GM12878 (cell line): ENCODE results near the gene APLN. TPM values are rescaled to one million over a fixed set of nuclear protein-coding genes. Genes with fewer than 3 reads are reported as not detected.

ENCODE experiments used
- ATAC-seq: fragments of 200-7000 bp; cut with Tn5 transposase; 3 replicates; pipeline ENCODE4 v1.9.1; 2020; ENCODE audit warnings: mild to moderate bottlenecking, moderate library complexity
- BruUV-seq: library from RNA; stranded (reverse); fragments of 400-500 nt; replicated peaks from 2 replicates; lab custom pipeline; 2021; lab: Mats Ljungman, UMichigan
- CTCF ChIA-PET: fragments of 300-600 bp; sonication (Branson Sonifier 250); formaldehyde crosslinking; extraction: SDS; loops from one replicate; lab custom pipeline; 2021; ENCODE audit warnings: inconsistent platforms; lab: Yijun Ruan, JAX
- POLR2A ChIA-PET: fragments of 350-600 bp; formaldehyde crosslinking; extraction: SDS; loops from one replicate; lab custom pipeline; 2021; ENCODE audit warnings: inconsistent platforms; lab: Charles Lee
- RAD21 ChIA-PET: fragments of 300-600 bp; sonication (Branson Sonifier 250); formaldehyde crosslinking; loops from one replicate; lab custom pipeline; 2023; ENCODE audit warnings: antibody characterized with exemption; ENCODE audit not compliant: unreplicated experiment; lab: Charles Lee
- SMC1A ChIA-PET: fragments of 300-600 bp; sonication (Branson Sonifier 250); formaldehyde crosslinking; loops from one replicate; lab custom pipeline; 2023; ENCODE audit not compliant: unreplicated experiment, uncharacterized antibody; lab: Charles Lee
- DNase-seq: peaks from one replicate; pipeline ENCODE4 v3.0.0-alpha.2; 2011; ENCODE audit warnings: low read depth, low spot score
- FAIRE-seq: peaks from 3 replicates; lab custom pipeline; 2011; peaks lifted over from hg19 to GRCh38; lab: Jason Lieb, UNC
- H2AFZ ChIP-seq: 2 replicates; pipeline ENCODE4 v1.6.0; 2011; ENCODE audit warnings: low read depth, low read length, control low read depth; ENCODE audit not compliant: control insufficient read depth
- H3K27ac ChIP-seq: 2 replicates; pipeline ENCODE4 v1.5.1; 2011; ENCODE audit warnings: control low read depth; ENCODE audit not compliant: control insufficient read depth, insufficient read depth
- H3K27me3 ChIP-seq, 2 experiments: replicated peaks in 1 of 2; 2 replicates each; pipeline versions ENCODE4 v1.6.0 to v1.6.1; 2011; ENCODE audit warnings: low read length in 1 of 2; ENCODE audit not compliant: control insufficient read depth in 2 of 2, insufficient read depth in 2 of 2
- H3K36me3 ChIP-seq, 2 experiments: 2 replicates each; pipeline ENCODE4 v1.5.1; 2011; ENCODE audit warnings: low read length in 1 of 2; ENCODE audit not compliant: control insufficient read depth in 2 of 2, insufficient read depth in 2 of 2
- H3K4me1 ChIP-seq: 2 replicates; pipeline ENCODE4 v1.6.1; 2011; ENCODE audit warnings: mild to moderate bottlenecking, low read length, moderate library complexity, mixed read lengths; ENCODE audit not compliant: control insufficient read depth, insufficient read depth
- H3K4me2 ChIP-seq: 2 replicates; pipeline ENCODE4 v1.6.0; 2011; ENCODE audit warnings: control low read depth; ENCODE audit not compliant: control insufficient read depth, insufficient read depth
- H3K4me3 ChIP-seq: fragments of 200-600 bp; sonication (generic); 2 replicates; pipeline ENCODE4 v1.5.1; 2016
- H3K79me2 ChIP-seq: 2 replicates; pipeline ENCODE4 v1.6.0; 2011; ENCODE audit warnings: low read length; ENCODE audit not compliant: control insufficient read depth, insufficient read depth
- H3K9ac ChIP-seq: 2 replicates; pipeline ENCODE4 v1.8.0; 2011; ENCODE audit warnings: low read length, control low read depth, mixed read lengths; ENCODE audit not compliant: control insufficient read depth, insufficient read depth
- H3K9me3 ChIP-seq: replicated peaks from 3 replicates; pipeline ENCODE4 v1.5.1; 2011; ENCODE audit warnings: mild to moderate bottlenecking, low read length; ENCODE audit not compliant: control insufficient read depth, insufficient read depth
- H4K20me1 ChIP-seq: 2 replicates; pipeline ENCODE4 v1.6.0; 2011; ENCODE audit not compliant: control insufficient read depth, insufficient read depth
- EED ChIP-seq: sonication (generic); IDR thresholded peaks from 2 replicates; pipeline ENCODE4 v1.6.1; 2016; ENCODE audit warnings: antibody characterized with exemption, low read depth
- NR2C1 ChIP-seq: fragments of 450-650 bp; IDR thresholded peaks from 2 replicates; pipeline ENCODE4 v1.6.1; 2017; ENCODE audit warnings: antibody characterized with exemption, mild to moderate bottlenecking, moderate library complexity
- PKNOX1 ChIP-seq: fragments of 450-650 bp; IDR thresholded peaks from 2 replicates; pipeline ENCODE4 v1.6.1; 2016; ENCODE audit warnings: mild to moderate bottlenecking
- POLR2AphosphoS2 ChIP-seq: IDR thresholded peaks from 2 replicates; pipeline ENCODE4 v1.6.1; 2011; ENCODE audit warnings: low read depth, mild to moderate bottlenecking, low read length, improper control_type of control experiment, moderate library complexity
- PRDM15 ChIP-seq: fragments of 450-650 bp; formaldehyde crosslinking; IDR thresholded peaks from 2 replicates; pipeline ENCODE4 v1.4.0; 2020; ENCODE audit warnings: mild to moderate bottlenecking, moderate library complexity
- RBBP5 ChIP-seq: fragments of 200-600 bp; sonication (generic); conservative IDR thresholded peaks from 2 replicates; pipeline ENCODE4 v1.6.1; 2016
- RFX5 ChIP-seq: IDR thresholded peaks from 2 replicates; pipeline ENCODE4 v1.6.1; 2011; ENCODE audit warnings: low read depth, low read length, improper control_type of control experiment
- SMAD1 ChIP-seq: fragments of 450-650 bp; IDR thresholded peaks from 2 replicates; pipeline ENCODE4 v1.6.1; 2018; ENCODE audit warnings: mild to moderate bottlenecking, low read depth; ENCODE audit not compliant: partially characterized antibody
- SMAD5 ChIP-seq: IDR thresholded peaks from 2 replicates; pipeline ENCODE4 v1.6.1; 2016; ENCODE audit warnings: antibody characterized with exemption, low read depth
- in situ Hi-C: fragments of 300-500 bp; cut with MboI; formaldehyde crosslinking; loops from 9 replicates; pipeline ENCODE4 v1.14.3; 2018; ENCODE audit warnings: mixed read lengths
- intact Hi-C: fragments of 100-400 bp; cut with micrococcal nuclease; formaldehyde crosslinking; loops from one replicate; pipeline ENCODE4 v1.14.2; 2022; ENCODE audit not compliant: unreplicated experiment
- polyA plus RNA-seq, 11 experiments: library from polyadenylated mRNA; depleted of rRNA in 4 of 11; unstranded in 6 of 11; stranded (reverse) in 5 of 11; fragments of >200 nt; fragmentation: Nextera tagmentation in 4 of 11; fragmentation: Illumina TruSeq in 1 of 11; extraction: Ambion mirVana in 4 of 11; extraction: Trizol in 1 of 11; gene quantifications; 1 replicate in 1 of 11; 2 replicates in 10 of 11; pipeline versions ENCODE4 v1.2.1 to v1.2.3, GENCODE V29; 2011 to 2016; ENCODE audit warnings: inconsistent platforms in 2 of 11, missing spikeins in 2 of 11, low read depth in 1 of 11
- total RNA-seq, 4 experiments: library from RNA; depleted of rRNA in 3 of 4; stranded (reverse); fragments of >200 nt in 3 of 4; fragmentation: Illumina TruSeq in 1 of 4; extraction: Trizol in 1 of 4; gene quantifications; 2 replicates each; pipeline versions ENCODE4 v1.2.1 to v1.2.3, GENCODE V29; 2013 to 2021

APLN gene
- total and polyA plus RNA-seq, 10 of the 15 experiments (the other 5 are each of a cell fraction or from before 2014, with no cell fraction given), result 0.31 TPM; not detected in 9

GRCh38 chrX:129698150-129698549 is 43.4 kb upstream of the APLN start:
- no peaks in the 10 kb centered on the region for H3K36me3 ChIP-seq
- no peaks in the 10 kb centered on the region for H3K79me2 ChIP-seq
- TF ChIP-seq SMAD5, result no peak
- no peak for TF ChIP-seq SMAD1
- TF ChIP-seq EED, result no peak
- no peak for TF ChIP-seq RFX5
- no peak for TF ChIP-seq PKNOX1
- no peak for TF ChIP-seq PRDM15 (CRISPR knock-in tag)
- TF ChIP-seq RBBP5, result no peak
- TF ChIP-seq NR2C1, result no peak
- no peak for TF ChIP-seq POLR2AphosphoS2
- H3K9ac ChIP-seq, result no peak overlapping the region
- FAIRE-seq (no peak), DNase-seq (no peak), ATAC-seq (no peak)
- CTCF ChIA-PET, result no interaction called here
- POLR2A ChIA-PET, result no interaction called here
- RAD21 ChIA-PET, result no interaction called here
- H3K9me3 ChIP-seq, result no peaks in the 10 kb centered on the region; the same call in 2 of the 3 replicates
- no peaks in the 10 kb centered on the region for H3K4me1 ChIP-seq
- H3K27me3 ChIP-seq, result 0 out of 4 replicates have a peak, but pooled peaks cover 0 to 3% of the 10 kb centered on the region in 2 experiments
- intact Hi-C loops, result no loop called here
- H3K4me3 ChIP-seq, result no peak overlapping the region
- in situ Hi-C loops, result no loop called here
- SMC1A ChIA-PET, result no interaction called here
- no peak overlapping the region for H3K4me2 ChIP-seq
- H2AFZ ChIP-seq, result no peak overlapping the region
- BruUV-seq, result no TSS peak
- no peaks in the 10 kb centered on the region for H4K20me1 ChIP-seq
- H3K27ac ChIP-seq, result no peak overlapping the region
